ENCODE results near the gene PEAK1. TPM values are rescaled to one million over a fixed set of nuclear protein-coding genes. Genes with fewer than 3 reads are reported as not detected.

Gene PEAK1
- total and polyA plus RNA-seq, 9 of the 15 experiments (the other 6 are each of a cell fraction or from before 2014, with no cell fraction given) = 0.99 to 22.4 (median 10.8) TPM

GRCh38 chr15:77064539-77065308 lies 355.2 kb downstream of the PEAK1 start (continued):
- TF ChIP-seq ETV6 (IDR thresholded peaks at IDR 0.05; ENCODE audit: borderline replicate concordance in 1 of 2, low read depth in 2 of 2, low read length in 1 of 2) (0 out of 4 replicates have a peak, but pooled peaks of 1 of the 2 experiments have one; percentile 38), ETV6 (CRISPR knock-in tag; IDR thresholded peaks at IDR 0.05; ENCODE audit: borderline replicate concordance) (no peak), KDM1A (IDR thresholded peaks at IDR 0.05) (0 out of 4 replicates have a peak, but pooled peaks of 1 of the 2 experiments have one; percentile 31), POLR2AphosphoS5 (IDR thresholded peaks at IDR 0.05; ENCODE audit: control insufficient read depth, insufficient read depth, low read depth, low read length) (no peak), IRF1 (CRISPR knock-in tag; IDR thresholded peaks at IDR 0.05; ENCODE audit: borderline replicate concordance) (no peak), NUFIP1 (IDR thresholded peaks at IDR 0.05; ENCODE audit: partially characterized antibody) (no peak), DPF2 (IDR thresholded peaks at IDR 0.05) (peak; percentile 47; the same call in 1 of the 2 replicates), NCOA1 (IDR thresholded peaks at IDR 0.05; ENCODE audit: low read depth) (no peak), ZNF263 (CRISPR knock-in tag; IDR thresholded peaks at IDR 0.05; ENCODE audit: borderline replicate concordance) (no peak), ZBTB8A (IDR thresholded peaks at IDR 0.05; ENCODE audit: partially characterized antibody) (no peak), PCBP1 (IDR thresholded peaks at IDR 0.05; ENCODE audit: low read depth, low read length, poor library complexity, severe bottlenecking) (no peak), ILF3 (IDR thresholded peaks at IDR 0.05; ENCODE audit: borderline replicate concordance) (no peak), EP400 (IDR thresholded peaks at IDR 0.05) (0 out of 2 replicates have a peak, but pooled peaks have one; percentile 25), TEAD4 (IDR thresholded peaks at IDR 0.05; ENCODE audit: low read length) (peak; percentile 53; the same call in 1 of the 2 replicates), TEAD4 (CRISPR knock-in tag; IDR thresholded peaks at IDR 0.05; ENCODE audit: borderline replicate concordance) (no peak), RBBP5 (IDR thresholded peaks at IDR 0.05; ENCODE audit: borderline replicate concordance, insufficient read depth, low read length, poor library complexity, severe bottlenecking) (no peak), GATA2 (CRISPR knock-in tag; IDR thresholded peaks at IDR 0.05) (no peak)
- TF ChIP-seq, protein P1, sequence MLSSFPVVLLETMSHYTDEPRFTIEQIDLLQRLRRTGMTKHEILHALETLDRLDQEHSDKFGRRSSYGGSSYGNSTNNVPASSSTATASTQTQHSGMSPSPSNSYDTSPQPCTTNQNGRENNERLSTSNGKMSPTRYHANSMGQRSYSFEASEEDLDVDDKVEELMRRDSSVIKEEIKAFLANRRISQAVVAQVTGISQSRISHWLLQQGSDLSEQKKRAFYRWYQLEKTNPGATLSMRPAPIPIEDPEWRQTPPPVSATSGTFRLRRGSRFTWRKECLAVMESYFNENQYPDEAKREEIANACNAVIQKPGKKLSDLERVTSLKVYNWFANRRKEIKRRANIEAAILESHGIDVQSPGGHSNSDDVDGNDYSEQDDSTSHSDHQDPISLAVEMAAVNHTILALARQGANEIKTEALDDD (IDR thresholded peaks at IDR 0.05) = peak; percentile 68

Data from K562 (cell line).